ENCODE results near the gene AMBRA1.
"Not testable (repeated sequence)": the region's sequence is repeated elsewhere in the genome, so short reads cannot be mapped to it uniquely, and the experiment has no call there.

The AMBRA1 gene

GRCh38 chr11:46529928-46530574 is 63.8 kb downstream of the AMBRA1 start:
- DNase-seq, result no peak

GRCh38 chr11:46529095-46529905 is 64.5 kb downstream of the AMBRA1 start:
- DNase-seq, result peak; percentile 53

GRCh38 chr11:46528445-46529094 is 65.3 kb downstream of the AMBRA1 start:
- no peak for DNase-seq

DNA sequence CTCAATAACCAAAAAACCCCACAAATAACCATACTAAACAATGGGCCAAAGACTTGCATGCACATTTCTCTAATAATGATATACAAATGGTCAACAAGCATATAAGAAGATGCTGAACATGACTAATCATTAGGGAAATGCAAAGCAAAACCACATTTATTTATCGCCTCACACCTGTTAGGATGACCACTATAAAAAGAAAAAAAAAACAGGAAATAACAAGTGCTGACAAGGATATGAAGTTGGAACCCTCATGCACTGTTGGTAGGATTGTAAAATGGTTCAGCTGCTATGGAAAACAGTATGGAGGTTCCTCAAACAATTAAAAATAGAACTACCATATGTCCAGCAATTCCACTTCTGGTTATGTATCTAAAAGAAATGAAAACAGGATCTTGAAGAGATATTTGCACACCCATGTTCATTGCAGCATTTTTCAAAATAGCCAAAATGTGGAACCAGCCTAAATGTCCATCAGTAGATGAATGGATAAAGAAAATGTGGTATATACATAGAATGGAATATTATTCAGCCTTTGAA is 66.2 kb downstream of the AMBRA1 start:
- DNase-seq, result no peak

DNA sequence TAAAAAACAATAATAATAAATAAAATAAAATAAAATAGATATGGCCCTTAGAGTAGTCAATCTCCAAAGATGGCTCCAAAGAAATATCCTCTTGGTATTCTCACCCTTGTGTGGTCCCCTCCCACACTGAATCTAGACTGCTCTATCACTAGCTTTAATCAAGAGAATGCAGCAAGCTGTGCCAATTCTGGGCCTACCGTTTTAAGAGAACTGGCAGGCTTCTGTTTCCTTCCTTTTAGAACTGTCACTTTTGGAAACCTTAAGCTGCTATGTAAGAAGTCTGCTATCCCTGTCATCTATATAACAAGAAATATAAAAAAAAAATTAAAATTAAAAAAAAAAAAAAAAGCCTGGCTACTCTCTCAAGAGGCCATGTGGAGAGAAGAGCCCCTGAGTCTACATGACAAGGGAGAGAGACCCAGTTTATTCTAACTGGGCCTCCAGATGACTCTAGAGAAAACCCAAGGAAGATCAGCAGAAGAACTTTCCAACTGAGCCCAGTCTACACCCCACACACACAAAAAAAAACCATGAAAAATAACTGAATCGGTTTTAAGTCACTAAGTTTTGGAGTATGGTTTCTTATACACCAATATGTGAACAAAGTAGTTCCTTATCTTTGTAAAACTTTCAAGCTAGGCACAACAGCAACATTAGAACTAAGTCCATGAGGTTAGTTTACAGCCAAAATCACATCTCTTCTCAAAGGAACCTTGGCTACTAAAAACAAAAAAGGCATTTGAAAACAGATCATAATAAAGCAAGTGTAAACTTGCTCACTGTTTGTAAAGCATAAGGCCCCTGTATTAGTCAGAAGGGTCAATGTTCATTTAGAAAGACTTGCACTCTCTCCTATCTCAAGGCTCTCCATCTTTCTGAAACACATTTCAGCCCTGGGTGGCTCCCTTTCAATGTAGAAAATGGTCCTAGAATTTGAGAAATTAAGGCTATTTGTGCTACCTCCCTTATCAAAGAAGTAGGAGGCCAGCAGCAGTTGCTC is 67.3 kb downstream of the AMBRA1 start:
- no peak for DNase-seq

- DNase-seq, result peak; percentile 71
Measured at GRCh38 chr11:46524201-46524770, 69.5 kb downstream of the AMBRA1 start.

GRCh38 chr11:46523290-46523689 is 70.5 kb downstream of the AMBRA1 start:
- no peak for DNase-seq

DNA sequence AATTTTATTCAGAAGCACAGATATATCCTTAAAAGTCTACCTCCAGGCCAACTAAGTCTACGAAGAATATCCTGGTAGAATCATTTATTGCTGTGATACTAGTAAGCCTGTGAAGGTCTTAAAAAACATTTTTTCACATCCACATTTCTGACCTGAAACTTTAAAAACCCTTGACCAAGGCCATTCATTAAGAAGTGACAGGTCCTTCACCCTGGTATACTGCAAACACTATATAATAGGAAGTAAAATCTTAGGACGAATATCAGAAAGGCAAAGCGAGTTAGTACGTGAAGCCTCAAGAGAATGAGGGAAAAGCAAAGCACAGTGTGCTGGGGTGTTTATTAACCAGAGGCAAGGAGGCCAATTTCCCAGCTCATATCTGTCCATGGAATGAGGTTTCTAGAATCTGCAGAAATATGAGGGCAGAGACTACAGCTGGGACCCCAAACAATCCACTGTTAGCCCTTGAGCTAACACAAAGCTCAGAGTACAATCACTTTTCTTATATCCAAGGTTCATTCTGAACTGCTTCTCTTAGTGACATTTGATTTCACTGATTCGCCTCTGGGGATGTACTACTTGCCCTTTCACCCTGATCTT is 71.0 kb downstream of the AMBRA1 start:
- DNase-seq, result no peak

DNA sequence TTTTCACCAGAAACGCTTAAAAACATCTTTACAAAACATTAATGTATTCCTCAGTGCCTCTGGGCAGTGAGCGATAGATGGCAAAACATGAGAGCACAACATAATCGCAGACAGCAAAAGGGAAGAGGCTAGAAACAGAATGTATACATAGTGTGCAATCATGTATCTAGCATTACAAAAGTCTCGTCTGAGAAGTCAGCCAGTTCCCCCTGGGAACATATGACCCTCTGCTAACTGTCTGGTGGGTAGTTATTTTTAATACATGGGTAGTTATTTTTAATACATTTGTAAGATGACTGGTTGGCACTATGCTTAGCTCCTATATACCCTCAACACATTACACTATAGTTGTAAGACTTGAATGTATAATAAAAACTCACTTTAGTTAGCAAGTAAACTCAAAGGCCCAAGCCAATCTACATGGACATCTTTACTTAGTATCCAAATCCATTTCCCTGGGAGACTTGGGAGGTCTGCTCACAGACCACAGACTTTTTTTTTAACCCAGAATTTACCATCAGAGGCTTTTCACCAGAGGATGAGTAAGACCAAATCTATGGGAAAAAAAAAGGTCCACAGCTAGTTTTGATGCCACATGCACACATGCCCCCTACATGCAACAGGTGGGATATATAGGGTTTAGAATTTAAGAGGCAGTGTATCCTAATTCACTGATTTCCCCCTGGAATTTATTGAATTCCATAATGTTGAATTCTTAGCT is 71.7 kb downstream of the AMBRA1 start:
- no peak for DNase-seq

DNA sequence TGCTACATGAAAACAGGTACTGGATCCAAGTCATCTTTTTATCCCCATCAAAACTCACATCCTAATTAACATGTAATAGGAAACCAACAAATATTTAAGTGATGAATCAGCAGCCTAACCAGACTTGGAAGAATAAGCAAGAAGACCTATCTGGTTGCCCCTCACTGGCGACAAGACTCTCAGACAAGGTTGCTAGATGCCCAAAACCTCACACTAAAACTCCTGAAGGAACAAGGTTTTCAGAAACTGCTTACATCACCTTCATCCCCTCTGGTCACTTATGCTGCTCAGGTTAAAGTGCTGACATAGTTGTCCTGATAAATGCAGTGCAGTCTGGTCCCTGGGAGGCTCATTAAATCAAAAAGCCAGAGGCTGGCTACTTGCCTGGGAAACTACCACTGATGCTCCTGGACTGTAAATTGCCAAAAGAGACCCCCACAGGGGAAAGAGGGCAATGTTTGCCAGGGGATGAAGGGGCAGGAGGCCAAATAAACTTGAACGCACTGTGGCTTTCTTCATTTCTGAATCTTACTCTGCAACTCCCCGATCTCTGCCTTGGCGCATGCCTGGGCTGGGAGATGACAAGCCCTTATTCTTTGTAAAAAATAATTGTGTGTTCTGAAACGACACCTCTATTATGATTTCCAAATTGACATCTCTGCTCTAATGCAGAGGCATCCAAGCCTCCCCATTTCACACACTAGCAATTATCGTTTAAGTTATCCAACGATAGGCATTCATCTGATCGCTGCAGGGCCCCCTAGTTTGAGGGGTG is 72.7 kb downstream of the AMBRA1 start:
- no peak for DNase-seq

GRCh38 chr11:46519351-46519750 is 74.5 kb downstream of the AMBRA1 start:
- no peak for DNase-seq

- DNase-seq, result not testable (repeated sequence)
Measured at GRCh38 chr11:46518928-46519327, 74.9 kb downstream of the AMBRA1 start.

DNA sequence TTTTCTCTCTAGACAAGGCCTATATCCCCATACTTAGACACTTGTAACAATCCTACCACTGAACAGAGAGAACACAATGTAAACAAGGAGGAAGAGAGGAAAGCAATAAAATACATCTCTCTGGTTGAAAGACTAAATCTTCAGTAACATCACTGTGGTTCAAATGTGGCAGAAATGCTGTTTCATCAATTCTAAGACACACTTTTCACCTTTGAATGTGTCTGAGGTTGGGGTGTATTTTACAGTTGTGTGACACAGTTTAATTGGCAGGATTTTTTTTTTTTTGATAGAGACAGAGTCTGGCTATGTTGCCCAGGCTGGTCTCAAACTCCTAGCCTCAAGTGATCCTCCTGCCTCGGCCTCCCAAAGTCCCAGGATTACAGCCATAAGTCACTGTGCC is 79.5 kb downstream of the AMBRA1 start:
- DNase-seq, result no peak

DNA sequence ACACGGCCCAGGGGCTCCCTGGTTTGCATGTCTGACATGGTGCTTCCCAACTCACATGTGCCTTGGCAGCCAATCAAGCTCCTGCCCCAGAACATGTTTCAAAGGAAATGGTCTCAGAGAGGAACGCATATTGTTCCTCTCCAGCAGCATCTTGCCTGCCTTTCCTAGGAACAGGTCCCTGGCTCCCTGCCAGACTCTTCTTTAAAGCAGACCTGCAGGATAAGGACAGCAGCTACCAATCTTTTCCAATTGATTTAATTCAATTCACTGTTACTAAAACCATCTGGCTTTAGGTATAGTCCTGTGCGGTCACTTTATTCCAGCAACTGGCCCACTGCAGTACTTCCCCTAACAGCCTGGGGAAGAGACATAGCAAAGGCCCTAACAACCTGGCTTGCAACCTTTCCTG is 79.9 kb downstream of the AMBRA1 start:
- peak; percentile 81 for DNase-seq

- no peak for DNase-seq
Measured at GRCh38 chr11:46512261-46512881, 81.5 kb downstream of the AMBRA1 start.

- no peak for DNase-seq
Measured at GRCh38 chr11:46511342-46511741, 82.5 kb downstream of the AMBRA1 start.

- no peak for DNase-seq
Measured at GRCh38 chr11:46508360-46508759, 85.5 kb downstream of the AMBRA1 start.

DNA sequence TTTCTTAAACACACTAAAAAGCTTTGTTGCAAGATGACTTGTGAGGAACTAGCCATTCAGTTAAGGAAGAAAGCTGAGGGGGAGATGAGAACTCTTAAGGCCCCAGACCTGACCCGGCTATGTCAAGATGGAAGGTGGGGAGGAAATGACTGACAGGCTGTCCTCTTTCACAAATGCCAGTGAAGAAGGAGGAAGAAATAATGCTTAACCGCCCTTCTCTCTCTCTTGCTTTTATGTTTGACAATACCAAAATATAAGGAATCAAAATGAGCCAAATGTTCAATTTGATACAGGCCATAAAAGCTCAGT is 87.4 kb downstream of the AMBRA1 start:
- no peak for DNase-seq

GRCh38 chr11:46505741-46506482 is 87.9 kb downstream of the AMBRA1 start:
- DNase-seq, result no peak

Data from NCI-H345 (cell line).